Measurements from ENCODE around the gene CLSTN2. TPM values are rescaled to one million over a fixed set of nuclear protein-coding genes. Genes with fewer than 3 reads are reported as not detected.

The CLSTN2 gene
- total RNA-seq, 1 donor from 2014 or later = 7.8 TPM

- DNase-seq = no peak
- no peak for ATAC-seq (ENCODE audit: poor library complexity)
- intact Hi-C loops (cut with DNase I) = no loop called here
Measured at GRCh38 chr3:140234256-140234655, 299.3 kb downstream of the CLSTN2 start.

GRCh38 chr3:140236836-140237501, 302.0 kb downstream of the CLSTN2 start:
- intact Hi-C loops (cut with DNase I) = no loop called here
- ATAC-seq (ENCODE audit: poor library complexity) = peak; percentile 93
- DNase-seq = no peak

DNA sequence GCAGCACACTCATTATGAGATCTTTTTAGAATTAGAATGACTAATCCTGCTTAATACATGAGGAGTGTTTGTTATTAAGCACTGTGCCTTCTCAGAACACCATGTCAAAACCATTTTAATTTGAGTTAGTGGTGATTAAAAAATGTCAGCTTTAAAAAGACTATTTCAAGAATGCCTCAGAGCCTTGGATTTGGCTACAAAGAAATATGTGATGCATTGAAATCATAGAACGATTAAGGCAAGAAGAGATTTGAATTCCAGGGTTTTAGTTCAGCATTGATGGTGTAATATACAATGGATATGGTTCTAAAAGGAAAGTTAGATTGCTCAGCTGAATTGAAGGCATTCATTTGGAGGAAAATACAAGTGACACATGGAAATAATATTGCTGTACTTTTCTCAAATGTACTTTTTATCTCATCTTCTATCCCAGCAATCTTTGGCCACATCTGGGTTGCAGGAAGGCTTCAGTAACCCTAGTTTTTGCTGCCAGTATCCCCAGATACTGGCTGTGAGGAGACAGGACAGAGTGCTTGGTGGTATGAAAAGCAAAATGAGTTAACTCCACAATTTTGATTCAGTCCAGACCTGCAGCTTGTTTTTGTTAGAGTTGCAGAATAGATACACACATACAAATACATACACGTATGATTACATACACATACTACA, 303.8 kb downstream of the CLSTN2 start:
- intact Hi-C loops (cut with DNase I) = no loop called here
- DNase-seq (no peak), ATAC-seq (ENCODE audit: poor library complexity) (no peak)

GRCh38 chr3:140242818-140243276, 307.9 kb downstream of the CLSTN2 start:
- intact Hi-C loops (cut with DNase I) = no loop called here
- DNase-seq = no peak
- peak; percentile 48 for ATAC-seq (ENCODE audit: poor library complexity)

- ATAC-seq (ENCODE audit: poor library complexity) (no peak), DNase-seq (no peak)
- intact Hi-C loops (cut with DNase I) = no loop called here
Measured at GRCh38 chr3:140243575-140243974, 308.6 kb downstream of the CLSTN2 start.

DNA sequence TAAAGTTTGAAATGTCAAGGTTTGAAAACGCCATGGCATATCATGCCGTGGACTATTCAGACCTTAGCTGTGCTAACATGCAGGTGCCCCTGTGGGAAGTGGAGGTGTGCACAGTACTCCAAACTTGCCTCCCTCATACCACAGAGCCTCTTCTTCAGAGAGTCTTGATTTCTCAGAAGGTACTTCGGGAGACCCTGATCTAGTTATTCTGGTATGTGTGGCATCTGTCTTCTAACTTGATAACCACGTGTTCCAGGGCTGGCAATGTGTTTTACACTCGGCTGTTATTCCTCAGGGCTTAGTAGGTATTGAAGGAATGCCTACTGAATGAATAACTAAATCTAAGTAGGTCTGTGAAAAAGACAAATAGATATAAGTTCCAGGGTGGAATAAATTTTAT, 309.9 kb downstream of the CLSTN2 start:
- no peak for ATAC-seq (ENCODE audit: poor library complexity)
- intact Hi-C loops (cut with DNase I) = no loop called here
- no peak for DNase-seq

- ATAC-seq (ENCODE audit: poor library complexity) = no peak
- no peak for DNase-seq
- intact Hi-C loops (cut with DNase I) = no loop called here
Measured at GRCh38 chr3:140246578-140246977, 311.6 kb downstream of the CLSTN2 start.

- intact Hi-C loops (cut with DNase I) = no loop called here
- ATAC-seq (ENCODE audit: poor library complexity) (no peak), DNase-seq (no peak)
Measured at GRCh38 chr3:140247775-140248174, 312.8 kb downstream of the CLSTN2 start.

GRCh38 chr3:140249188-140249587, 314.2 kb downstream of the CLSTN2 start:
- intact Hi-C loops (cut with DNase I) = no loop called here
- ATAC-seq (ENCODE audit: poor library complexity) = no peak
- DNase-seq = no peak

GRCh38 chr3:140250010-140250855, 315.2 kb downstream of the CLSTN2 start:
- peak; percentile 87 for ATAC-seq (ENCODE audit: poor library complexity)
- DNase-seq = peak; percentile 46

DNA sequence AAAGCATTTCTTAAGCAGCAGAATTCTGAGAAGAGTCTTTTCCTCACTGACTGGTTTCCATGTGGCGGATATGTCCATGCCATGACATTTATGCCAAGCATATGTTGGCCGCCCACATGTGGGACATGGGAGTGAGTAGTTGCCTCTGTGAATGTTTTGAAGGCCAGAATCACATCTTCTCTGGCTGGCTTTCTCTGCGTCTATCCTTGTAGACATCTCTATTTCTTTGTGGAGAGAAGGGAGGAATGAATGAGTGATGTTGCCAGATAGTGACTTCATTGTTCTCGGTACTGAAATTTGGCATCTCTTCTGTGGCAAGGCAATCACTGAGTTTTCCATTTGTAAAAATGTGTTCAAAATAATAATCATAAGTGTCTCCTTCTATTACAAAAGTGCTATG, 316.0 kb downstream of the CLSTN2 start:
- ATAC-seq (ENCODE audit: poor library complexity) (peak; percentile 73), DNase-seq (no peak)
- intact Hi-C loops (cut with DNase I) = no loop called here

More at GRCh38 chr3:140250010-140250855, 315.2 kb downstream of the CLSTN2 start:
- intact Hi-C loops (cut with DNase I) = no loop called here

- ATAC-seq (ENCODE audit: poor library complexity) (no peak), DNase-seq (no peak)
- intact Hi-C loops (cut with DNase I) = no loop called here
Measured at GRCh38 chr3:140251678-140252077, 316.7 kb downstream of the CLSTN2 start.

DNA sequence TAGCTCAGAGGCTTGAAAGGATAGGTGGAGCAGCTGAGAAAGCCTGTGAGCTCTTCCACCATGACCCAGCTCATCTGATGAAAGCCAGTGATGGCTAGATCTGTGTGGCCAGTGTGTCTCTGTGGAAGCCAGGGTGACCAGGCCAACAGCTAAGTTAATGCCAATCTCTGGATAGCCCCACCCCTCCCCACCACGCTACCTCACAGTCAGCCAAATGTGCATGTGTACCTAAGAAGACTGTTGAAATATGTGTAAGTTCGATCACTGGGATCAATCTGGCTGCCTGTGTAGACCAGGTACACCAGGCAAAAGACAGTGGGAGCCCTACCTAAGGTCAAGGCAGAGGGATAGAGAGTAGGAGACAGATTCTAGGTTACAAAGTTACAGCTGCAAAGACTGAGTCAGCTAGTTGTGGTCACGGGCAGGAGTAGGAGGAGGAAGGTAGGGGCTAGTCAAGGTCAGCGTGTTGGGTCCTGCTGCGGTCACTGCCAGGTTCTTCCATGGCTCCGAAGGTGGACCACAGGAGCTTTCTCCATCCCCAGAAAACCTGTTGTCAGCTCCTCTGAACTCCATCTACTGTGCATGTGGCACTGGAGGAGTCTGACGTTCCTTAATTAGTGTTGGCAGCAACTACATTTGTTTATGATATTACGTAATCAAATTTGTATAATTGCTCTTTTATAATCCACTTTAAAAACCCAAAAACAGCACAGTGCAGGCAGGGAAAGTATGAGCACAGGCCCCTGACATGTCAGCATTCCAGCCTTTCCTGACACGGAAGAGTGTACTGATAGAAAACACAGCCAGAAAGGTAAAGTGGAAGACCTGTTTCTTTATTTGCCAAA, 318.0 kb downstream of the CLSTN2 start:
- intact Hi-C loops (cut with DNase I) = no loop called here
- DNase-seq (no peak), ATAC-seq (ENCODE audit: poor library complexity) (no peak)

DNA sequence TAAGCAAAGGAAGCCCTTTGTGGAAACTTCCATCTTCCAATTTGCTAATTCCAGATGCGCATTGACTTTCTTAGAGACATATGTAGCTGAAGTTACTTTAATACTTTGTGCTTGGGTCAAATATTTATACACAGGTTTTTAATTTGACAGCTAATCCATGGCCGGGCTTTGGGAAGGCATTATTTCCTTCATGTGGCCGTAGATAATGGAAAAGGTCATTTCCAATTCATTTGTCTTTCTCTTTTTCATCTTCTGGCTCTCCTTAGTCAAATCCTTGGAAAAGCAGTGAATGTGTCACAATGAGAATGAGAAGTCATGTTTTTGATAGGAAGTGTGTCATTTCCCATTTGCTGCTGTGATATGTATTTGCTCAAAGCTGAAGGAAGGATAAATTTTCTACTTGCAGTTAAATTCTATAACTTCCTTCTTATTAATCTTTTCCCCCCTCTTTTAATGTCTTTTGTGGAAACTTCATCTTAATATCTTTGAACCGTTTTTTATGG, 323.3 kb downstream of the CLSTN2 start:
- no peak for ATAC-seq (ENCODE audit: poor library complexity)
- DNase-seq = no peak
- intact Hi-C loops (cut with DNase I) = no loop called here

DNA sequence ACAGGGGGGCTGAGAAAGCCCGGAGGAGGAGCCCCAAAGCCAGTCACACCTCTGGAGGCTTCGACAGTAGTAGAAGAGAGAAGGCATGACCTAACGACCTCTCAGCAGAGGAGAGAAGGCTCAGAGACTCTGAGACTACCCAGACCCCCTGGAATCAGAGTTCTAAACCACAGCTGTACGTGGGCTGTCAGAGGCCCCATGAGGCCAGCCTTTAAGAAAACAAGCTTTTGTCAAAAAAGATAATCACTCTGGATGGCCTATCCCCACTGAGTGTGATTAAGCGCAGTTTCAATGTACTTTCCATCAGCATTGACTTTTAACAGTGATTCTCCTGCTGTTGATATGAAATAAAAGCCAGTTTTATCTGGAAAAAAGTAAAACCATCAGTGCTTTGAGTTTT, 330.3 kb downstream of the CLSTN2 start:
- ATAC-seq (ENCODE audit: poor library complexity) (no peak), DNase-seq (no peak)
- intact Hi-C loops (cut with DNase I) = no loop called here

DNA sequence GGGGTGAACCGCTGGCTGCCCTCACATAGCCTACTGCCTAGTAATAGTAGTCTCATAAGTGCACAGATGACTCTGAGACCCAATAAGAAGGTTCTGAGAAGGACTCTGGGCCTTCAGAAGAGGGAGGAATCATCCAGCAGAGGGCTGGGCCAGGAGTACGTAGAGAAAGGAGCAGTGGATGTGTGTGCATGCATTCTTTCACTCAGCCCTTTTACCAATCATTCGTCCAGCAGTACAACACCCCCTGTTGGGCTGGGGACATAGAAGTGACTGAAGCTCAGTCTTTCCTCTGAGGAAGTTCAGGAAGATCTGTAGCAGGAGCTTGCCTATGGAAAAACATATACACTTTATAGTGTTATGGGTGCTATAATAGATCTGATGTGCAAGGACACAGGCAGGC, 333.1 kb downstream of the CLSTN2 start:
- intact Hi-C loops (cut with DNase I) = no loop called here
- ATAC-seq (ENCODE audit: poor library complexity) = no peak
- DNase-seq = no peak

DNA sequence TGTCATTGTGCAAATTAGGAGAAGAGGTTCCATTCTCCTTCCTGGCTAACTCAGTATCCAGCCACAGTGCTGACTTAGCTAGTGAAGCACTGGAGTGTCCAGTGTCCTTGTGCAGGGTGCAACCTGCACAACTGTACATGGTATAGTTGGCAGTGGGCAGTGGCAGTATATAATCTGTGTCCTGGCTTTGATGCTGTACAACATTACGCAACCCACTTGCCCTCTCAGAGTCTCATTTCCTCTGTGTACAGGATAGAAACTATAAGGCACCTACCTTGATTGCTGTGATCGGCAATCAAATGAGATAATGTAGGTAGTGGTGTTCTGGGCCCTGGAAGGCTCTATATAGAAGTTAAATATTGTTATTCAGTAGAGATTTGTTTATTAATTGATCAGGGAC, 333.6 kb downstream of the CLSTN2 start:
- DNase-seq = no peak
- intact Hi-C loops (cut with DNase I) = no loop called here
- ATAC-seq (ENCODE audit: poor library complexity) = no peak

DNA sequence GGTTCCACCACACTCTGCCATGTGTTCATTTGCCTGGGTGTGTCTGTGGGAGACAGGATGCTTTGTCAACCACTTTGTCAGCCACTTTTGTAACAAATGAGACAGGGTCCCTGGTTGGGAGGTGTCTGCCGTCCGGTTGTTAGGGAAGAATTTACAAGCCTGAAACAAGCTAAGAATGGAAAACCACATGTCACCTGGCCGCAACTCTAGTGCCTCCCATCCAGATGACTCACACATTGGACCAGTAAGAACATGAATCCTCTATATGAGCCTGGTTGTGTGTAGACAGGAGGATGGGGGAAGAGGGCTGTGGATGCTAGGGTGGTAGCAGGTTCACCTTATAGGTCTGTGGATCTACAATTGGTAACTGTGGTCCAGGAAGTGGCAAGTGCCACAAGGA, 335.3 kb downstream of the CLSTN2 start:
- DNase-seq (no peak), ATAC-seq (ENCODE audit: poor library complexity) (no peak)
- intact Hi-C loops (cut with DNase I) = no loop called here
